Stomach (tissue), 9 donors: ENCODE data around the gene GPATCH1. TPM values are rescaled to one million over a fixed set of nuclear protein-coding genes. Genes with fewer than 3 reads are reported as not detected.

Experiments used
- DNase-seq, 2 donors: peaks; one replicate each; pipeline versions ENCODE4 v3.0.0 to v3.0.0-alpha.2; 2013 to 2019
- H3K27ac ChIP-seq, 5 donors: fragments of 200-600 bp in 4 of 5; sonication (generic) in 4 of 5; one replicate each; pipeline ENCODE4 v1.5.1; 2013 to 2019; ENCODE audit warnings: mild to moderate bottlenecking in 1 of 5, moderate library complexity in 1 of 5
- H3K27me3 ChIP-seq, 3 donors: fragments of 200-600 bp; sonication (generic); one replicate each; pipeline ENCODE4 v1.5.1; 2017 to 2019; ENCODE audit warnings: mixed run types in 1 of 3
- H3K36me3 ChIP-seq, 4 donors: fragments of 200-600 bp; sonication (generic); 1 replicate in 3 of 4; 2 replicates in 1 of 4; pipeline ENCODE4 v1.5.1; 2016 to 2019
- H3K4me1 ChIP-seq, 4 donors: fragments of 200-600 bp; sonication (generic); one replicate each; pipeline ENCODE4 v1.5.1; 2016 to 2019
- H3K4me3 ChIP-seq, 4 donors: fragments of 200-600 bp; sonication (generic) in 3 of 4; one replicate each; pipeline ENCODE4 v1.5.1; 2016 to 2019; ENCODE audit warnings: mild to moderate bottlenecking in 1 of 4
- H3K9me3 ChIP-seq, 4 donors: fragments of 200-600 bp; sonication (generic); one replicate each; pipeline ENCODE4 v1.5.1; 2016 to 2019
- CTCF ChIP-seq, 7 experiments: fragments of 450-650 bp in 4 of 7; fragments of 200-600 bp in 3 of 7; sonication (generic) in 3 of 7; IDR thresholded peaks; one replicate each; pipeline ENCODE4 v1.5.1; 2016 to 2019; ENCODE audit warnings: antibody characterized with exemption in 7 of 7, control low read depth in 2 of 7, mild to moderate bottlenecking in 1 of 7
- EP300 ChIP-seq: sonication (generic); formaldehyde crosslinking; IDR thresholded peaks from one replicate; pipeline ENCODE4 v1.6.1; 2017; ENCODE audit warnings: antibody characterized with exemption
- POLR2A ChIP-seq, 4 donors: fragments of 450-650 bp; IDR thresholded peaks; one replicate each; pipeline ENCODE4 v1.6.1; 2016; ENCODE audit warnings: antibody characterized with exemption in 4 of 4, control low read depth in 2 of 4, mild to moderate bottlenecking in 1 of 4, moderate library complexity in 1 of 4
- POLR2AphosphoS5 ChIP-seq, 3 donors: sonication (generic); formaldehyde crosslinking; IDR thresholded peaks; one replicate each; pipeline ENCODE4 v1.6.1; 2016; ENCODE audit warnings: antibody characterized with exemption in 3 of 3
- WGBS, 5 donors: extraction: QIAGEN DNeasy Blood & Tissue Kit in 3 of 5; methylation state at CpG; one replicate each; pipeline versions ENCODE4 v1.1.5 to v1.1.7; 2013 to 2018; 5-methylcytosine and 5-hydroxymethylcytosine counted together
- intact Hi-C: fragments of 100-400 bp; cut with DNase I; formaldehyde crosslinking; loops from one replicate; pipeline ENCODE4 v1.15.1; 2023; ENCODE audit warnings: low total_unique reads
- polyA plus RNA-seq, 3 donors: library from polyadenylated mRNA; stranded (reverse); fragments of 200-250 nt; gene quantifications; one replicate each; pipeline ENCODE4 v1.2.3, GENCODE V29; 2013
- total RNA-seq, 5 donors: library from RNA; depleted of rRNA; stranded (reverse); fragments of >200 nt; gene quantifications; one replicate each; pipeline versions ENCODE4 v1.1.0 to v1.2.3, GENCODE V29; 2014 to 2016
- donor health status: healthy with polysubstance abuse.
- donor health status: Bipolar disorder and iron deficiency.
- donor health status: healthy.

The GPATCH1 gene
- total and polyA plus RNA-seq, 8 donors = 1.2 to 31.5 (median 5.6) TPM

- TF ChIP-seq POLR2AphosphoS5 (IDR thresholded peaks at IDR 0.05) = no peak
- H3K9me3 ChIP-seq = no peaks in the 10 kb centered on the region
- 79 to 83% (median 80%) methylated on average over 1 of the region's 1 CpG for WGBS, 5 donors
- DNase-seq = no peak
- H3K27ac ChIP-seq = no peak overlapping the region
- H3K36me3 ChIP-seq = peaks cover 15 to 46% (median 41%) of the 10 kb centered on the region in 4 donors
- intact Hi-C loops = no loop called here
- no peaks in the 10 kb centered on the region for H3K27me3 ChIP-seq
- H3K4me1 ChIP-seq = peaks cover 3 to 28% (median 8%) of the 10 kb centered on the region in 4 donors
- H3K4me3 ChIP-seq = no peak overlapping the region
These were observed 6.0 kb downstream of the GPATCH1 start for GRCh38 chr19:33086955-33087354.

GRCh38 chr19:33089010-33089409, 8.0 kb downstream of the GPATCH1 start:
- intact Hi-C loops = no loop called here
- TF ChIP-seq EP300 = no peak
- TF ChIP-seq CTCF (IDR thresholded peaks at IDR 0.05) = no peak
- TF ChIP-seq POLR2AphosphoS5 (IDR thresholded peaks at IDR 0.05) = no peak
- TF ChIP-seq POLR2A (IDR thresholded peaks at IDR 0.05) = no peak

GRCh38 chr19:33090179-33090578, 9.2 kb downstream of the GPATCH1 start:
- TF ChIP-seq POLR2AphosphoS5 (IDR thresholded peaks at IDR 0.05) (no peak), EP300 (no peak), CTCF (IDR thresholded peaks at IDR 0.05) (no peak), POLR2A (IDR thresholded peaks at IDR 0.05) (no peak)
- H3K36me3 ChIP-seq = peaks cover 40 to 75% (median 73%) of the 10 kb centered on the region in 4 donors
- no peaks in the 10 kb centered on the region for H3K27me3 ChIP-seq
- no peak overlapping the region for H3K27ac ChIP-seq
- H3K9me3 ChIP-seq = no peaks in the 10 kb centered on the region
- 77 to 90% (median 80%) methylated on average over 3 of the region's 3 CpGs for whole genome bisulfite sequencing, 5 donors
- H3K4me3 ChIP-seq = no peak overlapping the region
- intact Hi-C loops = no loop called here
- H3K4me1 ChIP-seq = peaks cover 0 to 11% (median 0%) of the 10 kb centered on the region in 4 donors
- no peak for DNase-seq

More at GRCh38 chr19:33089010-33089409, 8.0 kb downstream of the GPATCH1 start:
- H3K9me3 ChIP-seq = no peaks in the 10 kb centered on the region
- H3K4me1 ChIP-seq = peaks cover 0 to 18% (median 2%) of the 10 kb centered on the region in 4 donors
- no peaks in the 10 kb centered on the region for H3K27me3 ChIP-seq
- DNase-seq = no peak
- H3K4me3 ChIP-seq = no peak overlapping the region
- peaks cover 28 to 67% (median 61%) of the 10 kb centered on the region in 4 donors for H3K36me3 ChIP-seq
- 82 to 89% (median 87%) methylated on average over 3 of the region's 3 CpGs for WGBS, 5 donors
- no peak overlapping the region for H3K27ac ChIP-seq

GRCh38 chr19:33093420-33094210, 12.6 kb downstream of the GPATCH1 start:
- no peaks in the 10 kb centered on the region for H3K9me3 ChIP-seq
- H3K4me1 ChIP-seq = no peaks in the 10 kb centered on the region
- no peaks in the 10 kb centered on the region for H3K27me3 ChIP-seq
- TF ChIP-seq POLR2A (IDR thresholded peaks at IDR 0.05) = no peak
- TF ChIP-seq POLR2AphosphoS5 (IDR thresholded peaks at IDR 0.05) = no peak
- TF ChIP-seq CTCF (IDR thresholded peaks at IDR 0.05) = no peak
- no peak for TF ChIP-seq EP300
- 93 to 96% (median 95%) methylated on average over 11 of the region's 11 CpGs for WGBS, 5 donors
- peaks cover 62 to 100% (median 99%) of the 10 kb centered on the region in 4 donors for H3K36me3 ChIP-seq
- no peak overlapping the region for H3K4me3 ChIP-seq
- DNase-seq = no peak
- no peak overlapping the region for H3K27ac ChIP-seq
- intact Hi-C loops = no loop called here
